ENCODE measurements around the gene NAB1.

NAB1 gene

DNA sequence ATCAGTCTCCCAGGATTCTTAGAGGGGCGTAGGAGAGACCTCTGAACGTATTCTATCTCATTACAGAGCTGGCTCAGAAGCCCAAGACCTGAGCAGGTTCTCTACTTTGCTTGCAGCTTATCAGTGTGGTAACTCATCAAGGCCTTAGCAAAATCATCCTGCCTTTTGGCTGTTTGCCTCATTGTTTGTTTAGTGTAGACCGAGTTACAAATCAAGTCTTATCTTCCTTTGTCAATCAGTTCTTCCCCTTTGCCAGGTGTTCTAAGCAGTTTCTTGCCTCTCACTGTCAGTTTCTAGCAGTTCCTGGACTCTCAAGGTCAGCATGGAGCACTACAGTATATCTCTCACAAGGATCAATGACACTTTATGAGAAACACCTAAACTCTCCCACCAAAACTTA is 30.9 kb upstream of the NAB1 start (continued):
- TF ChIP-seq, protein P1, sequence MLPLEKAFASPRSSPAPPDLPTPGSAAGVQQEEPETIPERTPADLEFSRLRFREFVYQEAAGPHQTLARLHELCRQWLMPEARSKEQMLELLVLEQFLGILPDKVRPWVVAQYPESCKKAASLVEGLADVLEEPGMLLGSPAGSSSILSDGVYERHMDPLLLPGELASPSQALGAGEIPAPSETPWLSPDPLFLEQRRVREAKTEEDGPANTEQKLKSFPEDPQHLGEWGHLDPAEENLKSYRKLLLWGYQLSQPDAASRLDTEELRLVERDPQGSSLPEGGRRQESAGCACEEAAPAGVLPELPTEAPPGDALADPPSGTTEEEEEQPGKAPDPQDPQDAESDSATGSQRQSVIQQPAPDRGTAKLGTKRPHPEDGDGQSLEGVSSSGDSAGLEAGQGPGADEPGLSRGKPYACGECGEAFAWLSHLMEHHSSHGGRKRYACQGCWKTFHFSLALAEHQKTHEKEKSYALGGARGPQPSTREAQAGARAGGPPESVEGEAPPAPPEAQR (tag by site-specific recombination; IDR thresholded peaks at IDR 0.05), result no peak
- TF ChIP-seq ZSCAN16 (tag by site-specific recombination; IDR thresholded peaks at IDR 0.05) (no peak), ZNF664 (tag by site-specific recombination; IDR thresholded peaks at IDR 0.05) (no peak)

DNA sequence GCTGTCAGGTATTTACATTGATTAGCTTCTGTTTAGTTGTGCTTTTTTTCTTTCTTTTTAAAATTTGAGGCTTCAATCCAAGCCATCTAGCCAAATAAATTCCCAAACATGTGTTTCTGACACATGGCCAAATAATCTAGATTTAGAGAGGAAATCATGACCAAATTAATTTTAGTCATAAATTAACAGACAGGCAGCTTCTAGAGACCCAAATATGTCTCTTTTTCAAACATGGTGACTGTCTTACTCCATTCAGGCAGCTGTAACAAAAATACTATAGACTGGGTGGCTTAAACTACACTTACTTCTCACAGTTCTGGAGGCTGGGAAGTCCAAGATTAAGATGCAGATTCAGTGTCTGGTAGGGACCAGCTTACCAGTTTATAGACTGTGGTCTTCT is 23.2 kb upstream of the NAB1 start:
- ChIA-PET CTCF (interaction anchor here (0.6 to 1.5 kb wide), 3 partner anchors 9 to 115 kb away, joined by 3 to 7 read pairs (median 3); no protein-coding TSS in a partner anchor), POLR2A (no interaction called here)
- Histone ChIP-seq H3K4me1 (ENCODE audit: control insufficient read depth, insufficient read depth, low read length) (no peaks in the 10 kb centered on the region), H3K9me3 (ENCODE audit: control insufficient read depth, insufficient read depth, low read depth, low read length) (no peaks in the 10 kb centered on the region), H3K4me3 (ENCODE audit: low read depth, low read length) (no peak overlapping the region), H3K36me3 (ENCODE audit: control insufficient read depth in 2 of 2, insufficient read depth in 1 of 2, low read length in 2 of 2) (no peaks in the 10 kb centered on the region), H3K27ac (ENCODE audit: extremely low read depth, low read depth, low read length) (no peak overlapping the region)
- no peak for TF ChIP-seq ZNF521 (tag by site-specific recombination; IDR thresholded peaks at IDR 0.05)

- no peak for TF ChIP-seq MZF1 (tag by site-specific recombination; IDR thresholded peaks at IDR 0.05; ENCODE audit: borderline replicate concordance)
- TF ChIP-seq ZNF37A (tag by site-specific recombination; IDR thresholded peaks at IDR 0.05), result no peak
- TF ChIP-seq, protein P2, sequence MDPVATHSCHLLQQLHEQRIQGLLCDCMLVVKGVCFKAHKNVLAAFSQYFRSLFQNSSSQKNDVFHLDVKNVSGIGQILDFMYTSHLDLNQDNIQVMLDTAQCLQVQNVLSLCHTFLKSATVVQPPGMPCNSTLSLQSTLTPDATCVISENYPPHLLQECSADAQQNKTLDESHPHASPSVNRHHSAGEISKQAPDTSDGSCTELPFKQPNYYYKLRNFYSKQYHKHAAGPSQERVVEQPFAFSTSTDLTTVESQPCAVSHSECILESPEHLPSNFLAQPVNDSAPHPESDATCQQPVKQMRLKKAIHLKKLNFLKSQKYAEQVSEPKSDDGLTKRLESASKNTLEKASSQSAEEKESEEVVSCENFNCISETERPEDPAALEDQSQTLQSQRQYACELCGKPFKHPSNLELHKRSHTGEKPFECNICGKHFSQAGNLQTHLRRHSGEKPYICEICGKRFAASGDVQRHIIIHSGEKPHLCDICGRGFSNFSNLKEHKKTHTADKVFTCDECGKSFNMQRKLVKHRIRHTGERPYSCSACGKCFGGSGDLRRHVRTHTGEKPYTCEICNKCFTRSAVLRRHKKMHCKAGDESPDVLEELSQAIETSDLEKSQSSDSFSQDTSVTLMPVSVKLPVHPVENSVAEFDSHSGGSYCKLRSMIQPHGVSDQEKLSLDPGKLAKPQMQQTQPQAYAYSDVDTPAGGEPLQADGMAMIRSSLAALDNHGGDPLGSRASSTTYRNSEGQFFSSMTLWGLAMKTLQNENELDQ (tag by site-specific recombination; IDR thresholded peaks at IDR 0.05; ENCODE audit: low read depth), result no peak
- no peak for TF ChIP-seq ZNF664 (tag by site-specific recombination; IDR thresholded peaks at IDR 0.05)
- no peak for TF ChIP-seq ZNF623 (tag by site-specific recombination; IDR thresholded peaks at IDR 0.05)
- TF ChIP-seq ZFP69B (tag by site-specific recombination; IDR thresholded peaks at IDR 0.05), result no peak
- TF ChIP-seq YY2 (tag by site-specific recombination; IDR thresholded peaks at IDR 0.05), result no peak
- TF ChIP-seq ZNF2 (tag by site-specific recombination; IDR thresholded peaks at IDR 0.05), result no peak
- no peak for TF ChIP-seq AEBP2 (tag by site-specific recombination; IDR thresholded peaks at IDR 0.05; ENCODE audit: borderline replicate concordance)
- TF ChIP-seq ZNF513 (tag by site-specific recombination; IDR thresholded peaks at IDR 0.05), result no peak
- no peaks in the 10 kb centered on the region for H3K36me3 ChIP-seq (ENCODE audit: control insufficient read depth in 2 of 2, insufficient read depth in 1 of 2, low read length in 2 of 2)
- H3K27ac ChIP-seq (ENCODE audit: extremely low read depth, low read depth, low read length), result no peak overlapping the region
- H3K4me1 ChIP-seq (ENCODE audit: control insufficient read depth, insufficient read depth, low read length), result no peaks in the 10 kb centered on the region
- POLR2A ChIA-PET, result no interaction called here
- H3K4me3 ChIP-seq (ENCODE audit: low read depth, low read length), result no peak overlapping the region
- no peaks in the 10 kb centered on the region for H3K9me3 ChIP-seq (ENCODE audit: control insufficient read depth, insufficient read depth, low read depth, low read length)
- CTCF ChIA-PET, result no interaction called here
These were observed 22.2 kb upstream of the NAB1 start for GRCh38 chr2:190626641-190627210.

Data from HEK293 (cell line).